Fibroblast of pulmonary artery (primary cell): ENCODE data around the gene CCDC178.
A peak's percentile ranks its signal among the peaks of the same experiment; 100 is the strongest.

Source experiments
- DNase-seq: peaks from one replicate; pipeline ENCODE4 v3.0.0-alpha.2; 2010; ENCODE audit warnings: low read depth
- H3K4me3 ChIP-seq: replicated peaks from 2 replicates; pipeline ENCODE4 v1.5.1; 2011; ENCODE audit warnings: low read depth, mild to moderate bottlenecking, control low read depth, low read length, moderate library complexity
- CTCF ChIP-seq: IDR thresholded peaks from 2 replicates; pipeline ENCODE4 v1.5.1; 2011; ENCODE audit warnings: mild to moderate bottlenecking, control low read depth, low read length, inconsistent platforms; ENCODE audit errors: missing control alignments

Gene CCDC178

GRCh38 chr18:33040213-33040612 is 400.3 kb downstream of the CCDC178 start:
- no peak overlapping the region for H3K4me3 ChIP-seq
- no peak for DNase-seq
- no peak for TF ChIP-seq CTCF

- DNase-seq, result peak; percentile 3
- no peak overlapping the region for H3K4me3 ChIP-seq
- TF ChIP-seq CTCF, result no peak
Measured at GRCh38 chr18:33034945-33035344, 405.6 kb downstream of the CCDC178 start.

- DNase-seq, result no peak
- TF ChIP-seq CTCF, result no peak
- H3K4me3 ChIP-seq, result no peak overlapping the region
Measured at GRCh38 chr18:33034212-33034611, 406.3 kb downstream of the CCDC178 start.

GRCh38 chr18:33022370-33022769 is 418.2 kb downstream of the CCDC178 start:
- no peak for DNase-seq
- no peak overlapping the region for H3K4me3 ChIP-seq
- TF ChIP-seq CTCF, result no peak

GRCh38 chr18:33020877-33021276 is 419.6 kb downstream of the CCDC178 start:
- no peak for DNase-seq
- no peak overlapping the region for H3K4me3 ChIP-seq
- TF ChIP-seq CTCF, result no peak

GRCh38 chr18:33014060-33014796 is 426.3 kb downstream of the CCDC178 start:
- H3K4me3 ChIP-seq, result no peak overlapping the region
- DNase-seq, result no peak
- TF ChIP-seq CTCF, result no peak

- no peak for TF ChIP-seq CTCF
- DNase-seq, result peak; percentile 3
Measured at GRCh38 chr18:33010149-33010548, 430.4 kb downstream of the CCDC178 start.

More at GRCh38 chr18:33010149-33010548, 430.4 kb downstream of the CCDC178 start:
- H3K4me3 ChIP-seq, result no peak overlapping the region
